HG02973 (cell line): ENCODE results near the gene TUBB3.
"Not testable (repeated sequence)": the region's sequence is repeated elsewhere in the genome, so short reads cannot be mapped to it uniquely, and the experiment has no call there.

Source experiments
- ATAC-seq: cut with Tn5 transposase; IDR thresholded peaks from one replicate; pipeline ENCODE4 v1.9.1; 2021; ENCODE audit warnings: moderate library complexity; ENCODE audit not compliant: unreplicated experiment

TUBB3 gene

GRCh38 chr16:89900885-89901284 lies 22.3 kb upstream of the TUBB3 start:
- no peak for ATAC-seq

- ATAC-seq, result no peak
Observed at GRCh38 chr16:89902980-89903379, 20.2 kb upstream of the TUBB3 start.

- ATAC-seq, result no peak
Observed at GRCh38 chr16:89903908-89904515, 19.1 kb upstream of the TUBB3 start.

DNA sequence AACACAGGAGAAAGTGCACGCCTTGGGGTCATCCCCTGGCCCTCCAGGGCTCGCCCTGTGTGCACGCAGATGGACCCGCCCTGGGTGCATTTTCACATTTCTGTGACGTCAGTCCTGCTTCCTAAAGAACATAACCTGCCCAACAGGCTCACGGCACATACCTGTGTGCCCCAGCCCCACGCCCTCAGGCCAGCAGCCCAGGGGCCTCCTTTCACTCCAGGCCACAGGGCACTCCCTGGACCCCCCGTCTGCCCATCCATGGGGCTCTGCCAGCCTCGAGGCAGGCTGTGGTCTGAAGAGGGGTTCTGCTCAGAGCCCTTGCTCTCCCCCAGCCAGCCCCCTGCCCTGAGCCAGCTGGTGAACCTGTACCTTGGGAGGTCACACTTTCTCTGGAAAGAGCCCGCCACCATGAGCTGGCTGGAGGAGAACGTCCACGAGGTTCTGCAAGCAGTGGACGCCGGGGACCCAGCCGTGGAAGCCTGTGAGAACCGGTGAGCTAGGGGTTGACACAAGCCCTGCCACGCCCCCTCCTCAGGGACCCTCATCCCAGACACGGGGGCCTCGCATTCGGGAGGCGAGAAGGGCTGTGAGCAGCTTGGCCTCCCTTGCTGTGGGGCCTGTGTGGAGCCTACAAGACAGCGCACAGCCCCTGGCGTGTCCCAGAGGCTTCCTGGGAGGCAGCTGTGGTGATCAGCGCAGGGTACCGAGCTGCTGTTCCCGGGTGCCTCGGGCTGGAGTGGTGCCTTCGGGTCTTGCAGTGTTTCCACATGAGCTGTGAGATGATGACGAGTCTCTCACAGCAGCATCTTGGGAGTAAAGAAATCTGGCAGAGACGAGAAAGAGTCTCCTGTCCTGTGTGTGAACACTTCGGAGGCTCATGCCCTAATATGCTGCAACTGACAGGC lies 18.3 kb upstream of the TUBB3 start:
- ATAC-seq, result no peak

GRCh38 chr16:89905511-89906139 lies 17.5 kb upstream of the TUBB3 start:
- no peak for ATAC-seq

GRCh38 chr16:89906140-89907025 lies 16.8 kb upstream of the TUBB3 start:
- ATAC-seq, result no peak

DNA sequence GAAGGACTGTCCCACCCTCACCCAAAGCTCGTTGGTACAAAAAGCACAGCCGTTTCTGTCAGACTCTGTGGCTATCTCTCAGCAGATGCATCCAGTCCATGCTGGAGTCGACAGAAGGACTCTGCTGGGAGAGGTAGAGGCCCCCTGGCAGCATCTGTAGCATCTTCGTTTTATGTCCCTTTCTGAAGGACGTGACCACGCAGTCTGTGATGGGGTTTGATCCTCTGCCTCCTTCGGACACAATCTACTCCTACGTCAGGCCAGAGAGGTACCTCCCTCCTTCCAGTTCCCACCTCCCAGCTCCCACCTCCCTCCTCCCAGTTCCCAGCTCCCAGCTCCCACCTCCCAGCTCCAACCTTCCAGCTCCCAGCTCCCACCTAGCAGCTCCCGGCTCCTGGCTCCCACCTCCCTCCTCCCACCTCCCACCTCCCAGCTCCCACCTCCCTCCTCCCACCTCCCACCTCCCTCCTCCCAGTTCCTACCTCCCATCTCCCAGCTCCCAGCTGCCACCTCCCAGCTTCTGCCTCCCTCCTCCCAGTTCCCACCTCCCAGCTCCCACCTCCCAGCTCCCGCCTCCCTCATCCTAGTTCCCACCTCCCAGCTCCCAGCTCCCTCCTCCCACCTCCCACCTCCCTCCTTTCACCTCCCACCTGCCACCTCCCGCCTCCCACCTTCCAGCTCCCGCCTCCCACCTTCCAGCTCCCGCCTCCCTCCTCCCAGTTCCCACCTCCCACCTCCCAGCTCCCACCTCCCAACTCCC lies 15.9 kb upstream of the TUBB3 start:
- no peak for ATAC-seq

- ATAC-seq, result no peak
Observed at GRCh38 chr16:89908236-89908635, 14.9 kb upstream of the TUBB3 start.

DNA sequence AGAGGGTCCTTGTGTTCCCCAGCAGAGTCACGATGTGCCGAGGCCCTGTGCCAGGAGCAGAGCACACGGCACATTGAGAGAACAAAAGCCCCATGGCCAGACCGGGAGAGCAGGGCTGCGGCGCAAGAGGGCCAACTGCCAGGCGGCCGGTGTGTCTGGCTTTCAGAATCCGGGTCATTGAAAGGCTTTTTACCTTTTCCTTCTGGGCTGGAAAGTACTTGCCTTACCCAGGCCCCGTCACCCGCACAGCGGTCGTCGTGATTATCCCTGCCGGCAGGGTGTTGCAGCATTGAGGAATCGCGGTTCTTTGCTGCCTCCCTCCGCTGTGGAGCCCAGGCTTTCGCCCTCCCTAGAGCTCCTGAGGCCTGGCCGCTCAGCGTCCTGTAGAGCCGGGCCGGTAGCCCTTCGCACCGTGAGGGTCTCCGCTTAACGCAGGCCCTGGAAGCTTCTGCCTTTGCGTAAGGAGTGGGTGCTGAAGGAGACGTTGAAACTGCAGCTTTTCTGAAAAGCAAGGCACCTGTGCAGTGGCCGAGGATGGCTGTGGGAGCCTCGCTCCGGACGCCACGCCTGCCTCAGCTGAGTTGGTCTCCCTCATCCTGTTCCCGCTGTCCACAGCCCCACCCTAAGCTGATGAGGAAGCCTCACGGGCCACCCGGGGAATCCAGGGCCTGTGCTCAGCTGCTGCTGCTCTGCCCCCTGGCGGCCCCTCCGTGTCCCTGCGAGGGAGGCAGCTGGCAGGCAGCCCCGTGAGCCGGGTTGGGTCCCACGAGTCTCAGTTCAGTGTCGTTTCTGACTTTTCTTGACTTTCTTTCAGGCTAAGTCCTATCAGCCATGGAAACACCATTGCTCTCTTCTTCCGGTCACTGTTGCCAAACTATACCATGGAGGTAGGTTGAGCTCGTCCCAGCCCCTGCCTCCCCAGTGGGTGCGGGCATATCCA lies 13.1 kb upstream of the TUBB3 start:
- no peak for ATAC-seq

- no peak for ATAC-seq
Observed at GRCh38 chr16:89910717-89911354, 12.3 kb upstream of the TUBB3 start.

GRCh38 chr16:89911375-89911774 lies 11.8 kb upstream of the TUBB3 start:
- no peak for ATAC-seq

DNA sequence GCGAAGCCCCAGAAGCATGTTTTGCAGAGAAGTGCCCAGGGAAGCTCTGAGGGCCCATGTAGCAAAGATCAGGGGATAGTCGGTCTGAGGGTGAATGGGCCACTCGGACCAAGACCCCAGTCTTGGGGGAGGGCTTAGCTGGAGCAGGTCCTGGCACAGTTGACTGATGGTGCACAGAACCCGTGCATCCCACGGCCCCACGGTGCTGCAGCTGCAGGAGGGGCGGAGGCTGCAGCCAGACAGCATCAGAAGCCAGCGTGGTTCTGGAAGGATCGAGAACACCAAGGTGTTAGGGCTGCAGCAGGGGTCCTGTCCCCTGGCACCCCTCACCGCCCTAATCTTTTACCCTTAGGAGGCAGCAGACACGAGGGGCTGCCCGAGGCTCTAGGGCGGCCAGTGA lies 11.0 kb upstream of the TUBB3 start:
- no peak for ATAC-seq

DNA sequence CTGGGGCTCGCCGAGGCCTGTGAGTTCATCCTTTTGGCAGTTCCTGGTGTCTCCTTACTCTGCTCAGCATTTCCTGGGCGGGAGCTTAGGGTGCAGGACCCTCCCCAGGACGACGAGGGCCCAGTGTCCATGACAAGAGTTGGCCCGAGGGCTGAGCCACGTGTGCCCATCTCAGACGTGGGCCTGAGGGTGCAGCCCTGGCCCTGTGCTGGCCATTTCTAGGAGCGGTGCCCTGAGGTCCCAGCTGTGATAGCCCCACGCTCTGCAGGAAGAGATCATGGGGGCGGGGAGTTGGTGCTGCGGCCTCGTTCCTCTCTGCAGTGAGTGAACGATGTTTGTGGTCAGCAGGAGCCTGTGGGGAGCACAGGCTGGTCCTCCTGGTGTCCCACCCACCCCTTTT lies 10.5 kb upstream of the TUBB3 start:
- ATAC-seq, result no peak

DNA sequence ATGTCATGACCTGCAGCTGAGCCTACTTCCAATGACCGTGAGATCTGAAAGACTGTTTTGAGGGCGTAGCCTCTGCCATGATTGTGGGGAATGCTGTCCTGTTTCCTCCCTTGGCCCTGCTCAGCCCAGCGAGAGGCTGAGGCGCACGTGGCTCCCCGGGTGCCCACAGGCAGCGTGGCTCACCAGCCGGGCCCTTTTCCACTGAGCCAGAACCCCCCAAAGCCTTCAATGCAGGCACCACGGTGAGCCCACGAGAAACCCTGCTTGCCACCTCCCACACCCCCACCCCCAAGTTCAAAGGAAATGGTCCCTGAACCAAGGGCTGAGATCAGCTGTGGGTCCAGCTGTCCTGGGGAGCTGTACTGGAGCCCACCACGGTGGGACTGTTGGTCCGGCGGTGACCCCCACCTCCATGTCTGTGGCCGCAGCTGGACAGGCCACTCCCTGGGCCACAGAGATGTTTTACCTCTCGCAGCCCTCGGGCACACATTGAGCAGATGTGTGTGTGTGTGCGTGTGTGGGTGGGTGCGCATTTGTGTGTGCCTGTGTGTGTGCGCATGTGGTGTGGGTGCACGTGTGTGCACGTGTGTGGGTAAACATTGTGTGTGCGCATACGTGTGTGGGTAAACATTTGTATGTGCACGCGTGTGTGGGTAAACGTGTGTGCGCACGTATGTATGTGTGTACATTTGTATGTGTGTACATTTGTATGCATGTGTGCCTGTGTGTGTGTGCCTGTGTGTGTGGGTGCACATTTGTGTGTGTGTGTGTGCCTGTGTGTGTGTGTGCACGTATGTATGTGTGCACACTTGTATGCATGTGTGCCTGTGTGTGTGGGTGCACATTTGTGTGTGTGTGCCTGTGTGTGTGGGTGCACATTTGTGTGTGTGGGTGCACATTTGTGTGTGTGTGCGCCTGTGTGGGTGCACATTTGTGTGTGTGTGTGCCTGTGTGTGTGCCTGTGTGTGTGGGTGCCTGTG lies 9.4 kb upstream of the TUBB3 start:
- no peak for ATAC-seq

GRCh38 chr16:89914642-89915285 lies 8.4 kb upstream of the TUBB3 start:
- ATAC-seq, result not testable (repeated sequence)

- ATAC-seq, result no peak
Observed at GRCh38 chr16:89915303-89916232, 7.6 kb upstream of the TUBB3 start.
